ENCODE data around the gene HNRNPAB.

HNRNPAB gene

GRCh38 chr5:178223828-178224335 is 19.5 kb downstream of the HNRNPAB start:
- no peak overlapping the region for H3K9ac ChIP-seq (ENCODE audit: low read length)
- no CpG with 5 or more reads among the region's 13 CpGs for WGBS (ENCODE audit: extremely low coverage, insufficient coverage, insufficient read length)
- DNase-seq = no peak

GRCh38 chr5:178224403-178224802 is 20.1 kb downstream of the HNRNPAB start:
- Histone ChIP-seq H4K12ac (ENCODE audit: low read depth, low read length) (no peak overlapping the region), H3K4ac (ENCODE audit: low read depth, low read length) (no peak overlapping the region), H3K4me2 (ENCODE audit: low read length) (no peak overlapping the region), H3K79me1 (ENCODE audit: low read length) (no peaks in the 10 kb centered on the region), H2BK120ac (ENCODE audit: insufficient read depth, low read length, poor library complexity) (no peak overlapping the region), H3K79me2 (ENCODE audit: control insufficient read depth, insufficient read depth, low read length, poor library complexity) (no peaks in the 10 kb centered on the region), H3K9ac (ENCODE audit: low read length) (no peak overlapping the region), H3K14ac (ENCODE audit: low read length) (no peak overlapping the region), H3K36me3 (ENCODE audit: control insufficient read depth in 1 of 2, insufficient read depth in 2 of 2, low read length in 2 of 2) (peaks cover 27 to 55% of the 10 kb centered on the region in 2 experiments), H3K27me3 (ENCODE audit: insufficient read depth, low read length) (no peaks in the 10 kb centered on the region), H4K8ac (ENCODE audit: low read depth, low read length) (no peak overlapping the region), H3K27ac (ENCODE audit: low read depth, low read length) (no peak overlapping the region), H3K4me3 (ENCODE audit: low read depth, low read length) (no peak overlapping the region), H2AFZ (ENCODE audit: insufficient read depth, low read length, poor library complexity) (no peak overlapping the region), H3K4me1 (ENCODE audit: control insufficient read depth in 1 of 2, insufficient read depth in 2 of 2, low read length in 2 of 2) (peaks cover 6 to 7% of the 10 kb centered on the region in 2 experiments), H2BK5ac (ENCODE audit: low read depth, low read length, poor library complexity) (no peak overlapping the region), H2BK12ac (ENCODE audit: low read length) (no peak overlapping the region), H3K23ac (ENCODE audit: low read length) (no peak overlapping the region), H3K18ac (ENCODE audit: low read length) (no peak overlapping the region), H3K9me3 (ENCODE audit: insufficient read depth, low read depth, low read length) (peaks cover 5% of the 10 kb centered on the region), H2AK5ac (ENCODE audit: low read length) (no peak overlapping the region), H4K91ac (ENCODE audit: low read depth, low read length) (no peak overlapping the region)
- no peak for DNase-seq
- no CpG with 5 or more reads among the region's 17 CpGs for WGBS (ENCODE audit: extremely low coverage, insufficient coverage, insufficient read length)

More at GRCh38 chr5:178223828-178224335, 19.5 kb downstream of the HNRNPAB start:
- peaks cover 5% of the 10 kb centered on the region for H3K9me3 ChIP-seq (ENCODE audit: insufficient read depth, low read depth, low read length)
- no peaks in the 10 kb centered on the region for H3K27me3 ChIP-seq (ENCODE audit: insufficient read depth, low read length)
- H3K27ac ChIP-seq (ENCODE audit: low read depth, low read length) = no peak overlapping the region
- H2BK120ac ChIP-seq (ENCODE audit: insufficient read depth, low read length, poor library complexity) = no peak overlapping the region
- no peak overlapping the region for H3K4me3 ChIP-seq (ENCODE audit: low read depth, low read length)
- H2BK12ac ChIP-seq (ENCODE audit: low read length) = no peak overlapping the region
- no peak overlapping the region for H2BK5ac ChIP-seq (ENCODE audit: low read depth, low read length, poor library complexity)
- H4K91ac ChIP-seq (ENCODE audit: low read depth, low read length) = no peak overlapping the region
- no peaks in the 10 kb centered on the region for H3K79me1 ChIP-seq (ENCODE audit: low read length)
- no peak overlapping the region for H3K18ac ChIP-seq (ENCODE audit: low read length)
- no peak overlapping the region for H3K23ac ChIP-seq (ENCODE audit: low read length)
- H3K79me2 ChIP-seq (ENCODE audit: control insufficient read depth, insufficient read depth, low read length, poor library complexity) = no peaks in the 10 kb centered on the region
- H3K4me2 ChIP-seq (ENCODE audit: low read length) = no peak overlapping the region
- no peak overlapping the region for H4K8ac ChIP-seq (ENCODE audit: low read depth, low read length)
- no peak overlapping the region for H2AFZ ChIP-seq (ENCODE audit: insufficient read depth, low read length, poor library complexity)
- no peak overlapping the region for H2AK5ac ChIP-seq (ENCODE audit: low read length)
- peaks cover 23 to 51% of the 10 kb centered on the region in 2 experiments for H3K36me3 ChIP-seq (ENCODE audit: control insufficient read depth in 1 of 2, insufficient read depth in 2 of 2, low read length in 2 of 2)
- H3K14ac ChIP-seq (ENCODE audit: low read length) = no peak overlapping the region
- H3K4me1 ChIP-seq (ENCODE audit: control insufficient read depth in 1 of 2, insufficient read depth in 2 of 2, low read length in 2 of 2) = peaks cover 6 to 7% of the 10 kb centered on the region in 2 experiments
- no peak overlapping the region for H3K4ac ChIP-seq (ENCODE audit: low read depth, low read length)
- H4K12ac ChIP-seq (ENCODE audit: low read depth, low read length) = no peak overlapping the region

DNA sequence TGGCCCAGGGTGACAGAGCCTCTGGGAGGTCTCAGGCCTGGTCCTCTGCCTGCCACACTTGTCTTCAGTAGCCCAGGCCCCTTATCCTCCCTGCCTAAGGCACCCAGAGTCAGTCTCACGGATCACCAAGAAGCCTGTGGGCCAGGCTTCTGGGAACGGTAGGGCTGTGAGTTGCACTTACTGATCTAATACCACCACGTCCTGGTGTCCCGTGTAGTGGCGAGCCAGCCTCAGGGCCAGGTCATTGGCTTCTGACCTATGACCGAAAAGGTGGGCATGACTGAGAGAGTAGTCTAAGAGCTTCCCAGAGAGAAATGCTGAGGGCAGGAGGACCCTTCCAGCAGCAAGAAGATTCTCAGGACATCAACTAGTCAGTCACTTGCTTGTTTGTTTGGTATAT is 20.8 kb downstream of the HNRNPAB start:
- Histone ChIP-seq H3K36me3 (ENCODE audit: control insufficient read depth in 1 of 2, insufficient read depth in 2 of 2, low read length in 2 of 2) (peaks cover 33 to 59% of the 10 kb centered on the region in 2 experiments), H2AFZ (ENCODE audit: insufficient read depth, low read length, poor library complexity) (no peak overlapping the region), H2AK5ac (ENCODE audit: low read length) (no peak overlapping the region), H3K4me3 (ENCODE audit: low read depth, low read length) (no peak overlapping the region), H3K79me1 (ENCODE audit: low read length) (no peaks in the 10 kb centered on the region), H2BK5ac (ENCODE audit: low read depth, low read length, poor library complexity) (no peak overlapping the region), H4K91ac (ENCODE audit: low read depth, low read length) (no peak overlapping the region), H3K4me1 (ENCODE audit: control insufficient read depth in 1 of 2, insufficient read depth in 2 of 2, low read length in 2 of 2) (peaks cover 6 to 7% of the 10 kb centered on the region in 2 experiments), H3K23ac (ENCODE audit: low read length) (no peak overlapping the region), H3K79me2 (ENCODE audit: control insufficient read depth, insufficient read depth, low read length, poor library complexity) (no peaks in the 10 kb centered on the region), H3K4me2 (ENCODE audit: low read length) (no peak overlapping the region), H3K4ac (ENCODE audit: low read depth, low read length) (no peak overlapping the region), H3K9ac (ENCODE audit: low read length) (no peak overlapping the region), H2BK12ac (ENCODE audit: low read length) (no peak overlapping the region), H4K8ac (ENCODE audit: low read depth, low read length) (no peak overlapping the region), H3K9me3 (ENCODE audit: insufficient read depth, low read depth, low read length) (peaks cover 5% of the 10 kb centered on the region), H3K27me3 (ENCODE audit: insufficient read depth, low read length) (no peaks in the 10 kb centered on the region), H3K18ac (ENCODE audit: low read length) (no peak overlapping the region), H4K12ac (ENCODE audit: low read depth, low read length) (no peak overlapping the region), H2BK120ac (ENCODE audit: insufficient read depth, low read length, poor library complexity) (no peak overlapping the region), H3K27ac (ENCODE audit: low read depth, low read length) (no peak overlapping the region), H3K14ac (ENCODE audit: low read length) (no peak overlapping the region)
- no CpG with 5 or more reads among the region's 6 CpGs for WGBS (ENCODE audit: extremely low coverage, insufficient coverage, insufficient read length)
- DNase-seq = no peak

GRCh38 chr5:178227138-178227659 is 22.9 kb downstream of the HNRNPAB start:
- Histone ChIP-seq H3K4me2 (ENCODE audit: low read length) (no peak overlapping the region), H3K27me3 (ENCODE audit: insufficient read depth, low read length) (no peaks in the 10 kb centered on the region), H4K8ac (ENCODE audit: low read depth, low read length) (no peak overlapping the region), H3K18ac (ENCODE audit: low read length) (no peak overlapping the region), H3K79me2 (ENCODE audit: control insufficient read depth, insufficient read depth, low read length, poor library complexity) (peaks cover 6% of the 10 kb centered on the region), H3K4ac (ENCODE audit: low read depth, low read length) (no peak overlapping the region), H2AK5ac (ENCODE audit: low read length) (no peak overlapping the region), H4K91ac (ENCODE audit: low read depth, low read length) (no peak overlapping the region), H2BK12ac (ENCODE audit: low read length) (no peak overlapping the region), H3K4me3 (ENCODE audit: low read depth, low read length) (no peak overlapping the region), H3K27ac (ENCODE audit: low read depth, low read length) (no peak overlapping the region), H3K36me3 (ENCODE audit: control insufficient read depth in 1 of 2, insufficient read depth in 2 of 2, low read length in 2 of 2) (peaks cover 29 to 55% of the 10 kb centered on the region in 2 experiments), H3K23ac (ENCODE audit: low read length) (no peak overlapping the region), H3K4me1 (ENCODE audit: control insufficient read depth in 1 of 2, insufficient read depth in 2 of 2, low read length in 2 of 2) (peaks cover 17% of the 10 kb centered on the region in 2 experiments), H2BK5ac (ENCODE audit: low read depth, low read length, poor library complexity) (no peak overlapping the region), H3K14ac (ENCODE audit: low read length) (no peak overlapping the region), H3K79me1 (ENCODE audit: low read length) (peaks cover 5% of the 10 kb centered on the region), H2BK120ac (ENCODE audit: insufficient read depth, low read length, poor library complexity) (no peak overlapping the region), H3K9ac (ENCODE audit: low read length) (no peak overlapping the region), H2AFZ (ENCODE audit: insufficient read depth, low read length, poor library complexity) (no peak overlapping the region), H3K9me3 (ENCODE audit: insufficient read depth, low read depth, low read length) (peaks cover 5% of the 10 kb centered on the region), H4K12ac (ENCODE audit: low read depth, low read length) (no peak overlapping the region)
- no peak for DNase-seq
- no CpG with 5 or more reads among the region's 4 CpGs for WGBS (ENCODE audit: extremely low coverage, insufficient coverage, insufficient read length)
